H9 (cell line): Measurements from ENCODE around the gene ARHGAP24. TPM values are rescaled to one million over a fixed set of nuclear protein-coding genes. Genes with fewer than 3 reads are reported as not detected.

Experiments used
- DNase-seq: peaks from one replicate; pipeline ENCODE4 v3.0.0-alpha.2; 2017
- H2AFZ ChIP-seq: one replicate; pipeline ENCODE4 v1.6.1; 2013; ENCODE audit warnings: mild to moderate bottlenecking, low read length, control low read depth, moderate library complexity
- H2AK5ac ChIP-seq: 2 replicates; pipeline ENCODE4 v1.6.1; 2013; ENCODE audit warnings: low read length, control low read depth, mixed read lengths; ENCODE audit not compliant: insufficient read length
- H2BK120ac ChIP-seq: one replicate; pipeline ENCODE4 v1.6.1; 2013; ENCODE audit warnings: low read depth, mild to moderate bottlenecking, low read length, control low read depth, inconsistent platforms; ENCODE audit not compliant: poor library complexity, severe bottlenecking
- H2BK12ac ChIP-seq: 2 replicates; pipeline ENCODE4 v1.6.1; 2013; ENCODE audit warnings: low read length, control low read depth, mixed read lengths, low read depth; ENCODE audit not compliant: insufficient read length
- H2BK15ac ChIP-seq: 2 replicates; pipeline ENCODE4 v1.6.1; 2013; ENCODE audit warnings: low read depth, low read length, control low read depth
- H2BK20ac ChIP-seq: one replicate; pipeline ENCODE4 v1.6.1; 2013; ENCODE audit warnings: low read depth, mild to moderate bottlenecking, low read length, control low read depth, inconsistent platforms; ENCODE audit not compliant: poor library complexity, severe bottlenecking
- H2BK5ac ChIP-seq: 2 replicates; pipeline ENCODE4 v1.6.1; 2013; ENCODE audit warnings: low read length, control low read depth, mixed read lengths; ENCODE audit not compliant: insufficient read length
- H3K14ac ChIP-seq: 2 replicates; pipeline ENCODE4 v1.6.1; 2013; ENCODE audit warnings: low read length, control low read depth; ENCODE audit not compliant: insufficient read depth
- H3K18ac ChIP-seq: 2 replicates; pipeline ENCODE4 v1.6.1; 2013; ENCODE audit warnings: low read depth, mild to moderate bottlenecking, mixed read lengths, low read length, control low read depth; ENCODE audit not compliant: insufficient read length
- H3K23ac ChIP-seq: 2 replicates; pipeline ENCODE4 v1.6.1; 2013; ENCODE audit warnings: low read length, control low read depth, mixed read lengths, low read depth; ENCODE audit not compliant: insufficient read length
- H3K23me2 ChIP-seq: 2 replicates; pipeline ENCODE4 v1.6.1; 2013; ENCODE audit warnings: low read depth, mild to moderate bottlenecking, mixed read lengths, low read length, control low read depth; ENCODE audit not compliant: insufficient read length, poor library complexity, severe bottlenecking
- H3K27ac ChIP-seq: 2 replicates; pipeline ENCODE4 v1.5.1; 2013; ENCODE audit warnings: low read length, control low read depth, mixed read lengths, low read depth; ENCODE audit not compliant: insufficient read length
- H3K27me3 ChIP-seq: 2 replicates; pipeline ENCODE4 v1.6.1; 2013; ENCODE audit warnings: low read length, control low read depth, inconsistent platforms; ENCODE audit not compliant: insufficient read depth
- H3K4ac ChIP-seq: 2 replicates; pipeline ENCODE4 v1.6.1; 2013; ENCODE audit warnings: low read depth, mild to moderate bottlenecking, control low read depth, inconsistent platforms, low read length, moderate library complexity
- H3K4me1 ChIP-seq: 2 replicates; pipeline ENCODE4 v1.6.1; 2013; ENCODE audit warnings: low read length, control low read depth, inconsistent platforms; ENCODE audit not compliant: insufficient read depth
- H3K4me2 ChIP-seq: 2 replicates; pipeline ENCODE4 v1.6.1; 2013; ENCODE audit warnings: low read length, control low read depth, mixed read lengths; ENCODE audit not compliant: insufficient read length, insufficient read depth
- H3K56ac ChIP-seq: 2 replicates; pipeline ENCODE4 v1.6.1; 2013; ENCODE audit warnings: low read depth, mild to moderate bottlenecking, mixed read lengths, low read length, control low read depth; ENCODE audit not compliant: insufficient read length
- H3K79me1 ChIP-seq: 2 replicates; pipeline ENCODE4 v1.6.1; 2013; ENCODE audit warnings: low read depth, mild to moderate bottlenecking, moderate library complexity, low read length, control low read depth, inconsistent platforms; ENCODE audit not compliant: insufficient read depth, poor library complexity, severe bottlenecking
- H3K79me2 ChIP-seq: 2 replicates; pipeline ENCODE4 v1.6.1; 2013; ENCODE audit warnings: low read length, control low read depth, inconsistent platforms; ENCODE audit not compliant: insufficient read depth
- H3K9ac ChIP-seq: 2 replicates; pipeline ENCODE4 v1.6.1; 2013; ENCODE audit warnings: low read length, control low read depth, mixed read lengths; ENCODE audit not compliant: insufficient read length; ENCODE audit errors: extremely low read depth
- H3K9me3 ChIP-seq: one replicate; pipeline ENCODE4 v1.6.1; 2013; ENCODE audit warnings: low read depth, low read length, inconsistent platforms; ENCODE audit not compliant: control insufficient read depth
- H3T11ph ChIP-seq: one replicate; pipeline ENCODE4 v1.6.1; 2013; ENCODE audit warnings: mild to moderate bottlenecking, low read length, control low read depth, inconsistent platforms
- H4K20me1 ChIP-seq: one replicate; pipeline ENCODE4 v1.6.1; 2013; ENCODE audit not compliant: control insufficient read depth, insufficient read length, insufficient read depth
- H4K5ac ChIP-seq: 2 replicates; pipeline ENCODE4 v1.6.1; 2013; ENCODE audit warnings: low read depth, mild to moderate bottlenecking, mixed read lengths, low read length, control low read depth; ENCODE audit not compliant: insufficient read length
- H4K8ac ChIP-seq: replicated peaks from 2 replicates; pipeline ENCODE4 v1.6.1; 2013; ENCODE audit warnings: low read length, control low read depth, mixed read lengths, low read depth; ENCODE audit not compliant: insufficient read length
- H4K91ac ChIP-seq: 2 replicates; pipeline ENCODE4 v1.6.1; 2013; ENCODE audit warnings: low read depth, mild to moderate bottlenecking, moderate library complexity, mixed read lengths, low read length, control low read depth; ENCODE audit not compliant: insufficient read length
- H3K27ac Mint-ChIP-seq, 3 experiments: 2 replicates in 2 of 3; 3 replicates in 1 of 3; pipeline ENCODE4 v1.8.0; 2020 to 2021; ENCODE audit warnings: mixed read lengths in 3 of 3, mild to moderate bottlenecking in 1 of 3, moderate library complexity in 1 of 3
- H3K27me3 Mint-ChIP-seq: 2 replicates; pipeline ENCODE4 v1.8.0; 2021; ENCODE audit warnings: low read depth, mild to moderate bottlenecking, moderate library complexity, mixed read lengths
- H3K36me3 Mint-ChIP-seq, 3 experiments: 2 replicates in 2 of 3; 3 replicates in 1 of 3; pipeline ENCODE4 v1.8.0; 2020 to 2021; ENCODE audit warnings: low read depth in 3 of 3, mixed read lengths in 3 of 3; ENCODE audit not compliant: insufficient read depth in 1 of 3
- H3K4me1 Mint-ChIP-seq, 2 experiments: 2 replicates each; pipeline ENCODE4 v1.8.0; 2020; ENCODE audit warnings: mixed read lengths in 2 of 2
- H3K4me3 Mint-ChIP-seq, 2 experiments: 2 replicates in 1 of 2; 3 replicates in 1 of 2; pipeline ENCODE4 v1.8.0; 2020 to 2021; ENCODE audit warnings: mild to moderate bottlenecking in 2 of 2, mixed read lengths in 2 of 2, moderate library complexity in 1 of 2
- H3K9me3 Mint-ChIP-seq, 2 experiments: 2 replicates in 1 of 2; 3 replicates in 1 of 2; pipeline ENCODE4 v1.8.0; 2020; ENCODE audit warnings: mild to moderate bottlenecking in 2 of 2, mixed read lengths in 2 of 2, moderate library complexity in 1 of 2
- whole genome bisulfite sequencing: extraction: QIAGEN DNeasy Blood & Tissue Kit; methylation state at CpG from one replicate; pipeline ENCODE4 v1.1.7; 2013; ENCODE audit warnings: missing lambda C conversion rate, low lambda C conversion rate, mixed read lengths; ENCODE audit not compliant: insufficient read length; ENCODE audit errors: extremely low coverage; 5-methylcytosine and 5-hydroxymethylcytosine counted together
- total RNA-seq: library from RNA; stranded (reverse); gene quantifications from 2 replicates; pipeline ENCODE4 v1.2.1, GENCODE V29; 2021
- TF ChIP-seq, protein P1 (sequence below): fragments of 200-600 bp; sonication (generic); conservative IDR thresholded peaks from 3 replicates; pipeline ENCODE4 v1.8.0; 2021; ENCODE audit warnings: antibody characterized with exemption, mild to moderate bottlenecking

Gene ARHGAP24
- total RNA-seq, 1 experiment from 2014 or later = 0.37 TPM

DNA sequence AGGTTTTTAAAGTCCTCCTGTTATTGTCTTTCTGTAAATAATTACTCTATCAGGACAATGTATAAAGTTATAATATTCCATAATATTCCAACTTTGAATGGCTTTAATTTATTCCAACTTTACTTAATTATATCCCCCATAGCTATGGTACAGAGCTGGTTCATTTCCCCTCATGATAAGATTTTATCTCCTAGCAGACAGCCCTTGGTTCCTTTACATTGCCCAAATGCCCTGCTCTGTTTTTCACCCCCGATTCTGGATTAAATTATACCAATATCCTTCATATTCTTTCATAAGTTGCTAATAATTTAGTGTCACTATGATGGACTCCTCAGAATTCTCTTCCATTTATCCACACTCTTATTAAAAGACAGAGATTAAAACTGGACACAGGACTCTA lies 544.4 kb downstream of the ARHGAP24 start:
- H2BK120ac ChIP-seq = no peak overlapping the region
- no peak overlapping the region for H2BK12ac ChIP-seq
- no peak overlapping the region for H3K23ac ChIP-seq

More for the DNA sequence above, 544.4 kb downstream of the ARHGAP24 start:
- Histone ChIP-seq H2AK5ac (no peak overlapping the region), H3K4ac (no peak overlapping the region), H3K4me1 (no peaks in the 10 kb centered on the region), H2AFZ (no peak overlapping the region), H3K4me2 (no peak overlapping the region), H4K8ac (no peak overlapping the region), H3K79me2 (no peaks in the 10 kb centered on the region), H2BK20ac (no peak overlapping the region), H4K5ac (no peak overlapping the region), H3T11ph (no peak overlapping the region), H3K9me3 (no peaks in the 10 kb centered on the region), H3K9ac (no peak overlapping the region), H3K79me1 (no peaks in the 10 kb centered on the region), H2BK15ac (no peak overlapping the region), H4K91ac (no peak overlapping the region), H3K23me2 (no peaks in the 10 kb centered on the region), H3K56ac (no peak overlapping the region), H3K27me3 (no peaks in the 10 kb centered on the region), H3K14ac (no peak overlapping the region), H4K20me1 (no peaks in the 10 kb centered on the region), H2BK5ac (no peak overlapping the region), H3K27ac (no peak overlapping the region), H3K18ac (no peak overlapping the region)
- Mint-ChIP-seq H3K4me3 (no peak overlapping the region), H3K36me3 (peaks cover 0 to 6% (median 3%) of the 10 kb centered on the region in 3 experiments; a peak in 2 of 7 replicates), H3K4me1 (peaks cover 9 to 14% of the 10 kb centered on the region in 2 experiments), H3K27me3 (no peaks in the 10 kb centered on the region), H3K9me3 (peaks cover 0 to 5% of the 10 kb centered on the region in 2 experiments; a peak in 1 of 5 replicates), H3K27ac (no peak overlapping the region)
- no peak for DNase-seq
- no CpG with 5 or more reads among the region's 1 CpG for WGBS
- TF ChIP-seq, protein P1, sequence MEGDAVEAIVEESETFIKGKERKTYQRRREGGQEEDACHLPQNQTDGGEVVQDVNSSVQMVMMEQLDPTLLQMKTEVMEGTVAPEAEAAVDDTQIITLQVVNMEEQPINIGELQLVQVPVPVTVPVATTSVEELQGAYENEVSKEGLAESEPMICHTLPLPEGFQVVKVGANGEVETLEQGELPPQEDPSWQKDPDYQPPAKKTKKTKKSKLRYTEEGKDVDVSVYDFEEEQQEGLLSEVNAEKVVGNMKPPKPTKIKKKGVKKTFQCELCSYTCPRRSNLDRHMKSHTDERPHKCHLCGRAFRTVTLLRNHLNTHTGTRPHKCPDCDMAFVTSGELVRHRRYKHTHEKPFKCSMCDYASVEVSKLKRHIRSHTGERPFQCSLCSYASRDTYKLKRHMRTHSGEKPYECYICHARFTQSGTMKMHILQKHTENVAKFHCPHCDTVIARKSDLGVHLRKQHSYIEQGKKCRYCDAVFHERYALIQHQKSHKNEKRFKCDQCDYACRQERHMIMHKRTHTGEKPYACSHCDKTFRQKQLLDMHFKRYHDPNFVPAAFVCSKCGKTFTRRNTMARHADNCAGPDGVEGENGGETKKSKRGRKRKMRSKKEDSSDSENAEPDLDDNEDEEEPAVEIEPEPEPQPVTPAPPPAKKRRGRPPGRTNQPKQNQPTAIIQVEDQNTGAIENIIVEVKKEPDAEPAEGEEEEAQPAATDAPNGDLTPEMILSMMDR = no peak
